Parathyroid adenoma (tissue), 2 donors: Measurements from ENCODE around the gene ATOH7.

Experiments used
- H2AFZ ChIP-seq: fragments of 300-600 bp; sonication (generic); one replicate; pipeline ENCODE4 v1.7.0; 2017; ENCODE audit warnings: antibody characterized with exemption, mild to moderate bottlenecking
- H3K27ac ChIP-seq: fragments of 300-600 bp; sonication (generic); one replicate; pipeline ENCODE4 v1.7.0; 2017
- H3K27me3 ChIP-seq: fragments of 300-600 bp; sonication (generic); one replicate; pipeline ENCODE4 v1.7.0; 2017; ENCODE audit warnings: low read length; ENCODE audit not compliant: control insufficient read depth, insufficient read depth
- H3K36me3 ChIP-seq: fragments of 300-600 bp; sonication (generic); one replicate; pipeline ENCODE4 v1.7.0; 2017; ENCODE audit warnings: low read length; ENCODE audit not compliant: control insufficient read depth, insufficient read depth
- H3K4me1 ChIP-seq: fragments of 300-600 bp; sonication (generic); one replicate; pipeline ENCODE4 v1.7.0; 2017; ENCODE audit warnings: control low read depth
- H3K4me2 ChIP-seq: fragments of 300-600 bp; sonication (generic); one replicate; pipeline ENCODE4 v1.7.0; 2017; ENCODE audit warnings: low read length
- H3K4me3 ChIP-seq: fragments of 300-600 bp; sonication (generic); one replicate; pipeline ENCODE4 v1.7.0; 2017; ENCODE audit warnings: low read depth, low read length
- H3K79me2 ChIP-seq: fragments of 300-600 bp; sonication (generic); one replicate; pipeline ENCODE4 v1.7.0; 2017; ENCODE audit warnings: control low read depth
- H3K9ac ChIP-seq: fragments of 300-600 bp; sonication (generic); one replicate; pipeline ENCODE4 v1.7.0; 2017; ENCODE audit warnings: mild to moderate bottlenecking
- H3K9me3 ChIP-seq: fragments of 300-600 bp; sonication (generic); one replicate; pipeline ENCODE4 v1.7.0; 2017; ENCODE audit warnings: low read length; ENCODE audit not compliant: control insufficient read depth
- TF ChIP-seq, protein P1 (sequence below): fragments of 300-600 bp; sonication (generic); IDR thresholded peaks from one replicate; pipeline ENCODE4 v1.7.0; 2017; ENCODE audit warnings: antibody characterized with exemption, mild to moderate bottlenecking
- donor health status: primary hyperparathyroidism.

ATOH7 gene

DNA sequence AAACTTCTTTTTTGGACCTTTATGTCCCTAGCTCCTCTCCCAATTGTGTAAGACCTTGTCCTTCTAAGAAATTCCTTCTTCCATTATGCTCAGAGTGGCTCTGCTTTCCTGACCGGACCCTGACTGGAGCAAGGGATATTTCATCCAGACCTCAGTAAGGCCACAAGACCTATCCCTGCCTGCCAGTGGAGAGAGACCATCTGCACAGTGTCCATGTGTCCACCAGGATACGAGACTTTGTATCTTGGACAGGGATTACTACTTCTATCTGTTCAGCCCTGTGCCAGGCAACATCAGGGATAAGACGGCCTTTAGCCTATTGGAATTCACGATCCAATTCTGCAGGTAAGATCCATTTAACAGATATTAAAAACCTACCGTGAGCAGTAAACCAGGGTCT lies 7.2 kb upstream of the ATOH7 start:
- Histone ChIP-seq H3K79me2 (no peaks in the 10 kb centered on the region), H3K27ac (no peak overlapping the region), H3K9me3 (no peaks in the 10 kb centered on the region), H3K9ac (no peak overlapping the region), H3K36me3 (no peaks in the 10 kb centered on the region), H3K4me2 (no peak overlapping the region), H3K27me3 (no peaks in the 10 kb centered on the region), H3K4me1 (no peaks in the 10 kb centered on the region), H2AFZ (no peak overlapping the region), H3K4me3 (no peak overlapping the region)
- TF ChIP-seq, protein P1, sequence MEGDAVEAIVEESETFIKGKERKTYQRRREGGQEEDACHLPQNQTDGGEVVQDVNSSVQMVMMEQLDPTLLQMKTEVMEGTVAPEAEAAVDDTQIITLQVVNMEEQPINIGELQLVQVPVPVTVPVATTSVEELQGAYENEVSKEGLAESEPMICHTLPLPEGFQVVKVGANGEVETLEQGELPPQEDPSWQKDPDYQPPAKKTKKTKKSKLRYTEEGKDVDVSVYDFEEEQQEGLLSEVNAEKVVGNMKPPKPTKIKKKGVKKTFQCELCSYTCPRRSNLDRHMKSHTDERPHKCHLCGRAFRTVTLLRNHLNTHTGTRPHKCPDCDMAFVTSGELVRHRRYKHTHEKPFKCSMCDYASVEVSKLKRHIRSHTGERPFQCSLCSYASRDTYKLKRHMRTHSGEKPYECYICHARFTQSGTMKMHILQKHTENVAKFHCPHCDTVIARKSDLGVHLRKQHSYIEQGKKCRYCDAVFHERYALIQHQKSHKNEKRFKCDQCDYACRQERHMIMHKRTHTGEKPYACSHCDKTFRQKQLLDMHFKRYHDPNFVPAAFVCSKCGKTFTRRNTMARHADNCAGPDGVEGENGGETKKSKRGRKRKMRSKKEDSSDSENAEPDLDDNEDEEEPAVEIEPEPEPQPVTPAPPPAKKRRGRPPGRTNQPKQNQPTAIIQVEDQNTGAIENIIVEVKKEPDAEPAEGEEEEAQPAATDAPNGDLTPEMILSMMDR = no peak

- no peak overlapping the region for H2AFZ ChIP-seq
- no peak overlapping the region for H3K4me2 ChIP-seq
- H3K27me3 ChIP-seq = no peaks in the 10 kb centered on the region
- no peaks in the 10 kb centered on the region for H3K79me2 ChIP-seq
- no peaks in the 10 kb centered on the region for H3K36me3 ChIP-seq
- H3K9me3 ChIP-seq = no peaks in the 10 kb centered on the region
- TF ChIP-seq, protein P1 = no peak
- no peak overlapping the region for H3K9ac ChIP-seq
- H3K4me3 ChIP-seq = no peak overlapping the region
- no peak overlapping the region for H3K27ac ChIP-seq
- H3K4me1 ChIP-seq = no peaks in the 10 kb centered on the region
Measured at GRCh38 chr10:68238371-68238770, 6.5 kb upstream of the ATOH7 start.

- H3K27me3 ChIP-seq = no peaks in the 10 kb centered on the region
- H2AFZ ChIP-seq = no peak overlapping the region
- TF ChIP-seq, protein P1 = no peak
- H3K4me3 ChIP-seq = no peak overlapping the region
- no peak overlapping the region for H3K9ac ChIP-seq
- H3K9me3 ChIP-seq = no peaks in the 10 kb centered on the region
- no peaks in the 10 kb centered on the region for H3K79me2 ChIP-seq
- H3K27ac ChIP-seq = no peak overlapping the region
- no peaks in the 10 kb centered on the region for H3K4me1 ChIP-seq
- H3K4me2 ChIP-seq = no peak overlapping the region
- H3K36me3 ChIP-seq = no peaks in the 10 kb centered on the region
Measured at GRCh38 chr10:68237173-68237572, 5.3 kb upstream of the ATOH7 start.

- Histone ChIP-seq H2AFZ (no peak overlapping the region), H3K9me3 (no peaks in the 10 kb centered on the region), H3K4me1 (no peaks in the 10 kb centered on the region), H3K4me2 (no peak overlapping the region), H3K9ac (no peak overlapping the region), H3K27me3 (no peaks in the 10 kb centered on the region), H3K4me3 (no peak overlapping the region), H3K36me3 (no peaks in the 10 kb centered on the region), H3K27ac (no peak overlapping the region), H3K79me2 (no peaks in the 10 kb centered on the region)
- TF ChIP-seq, protein P1 = no peak
Measured at GRCh38 chr10:68235581-68235980, 3.7 kb upstream of the ATOH7 start.

GRCh38 chr10:68235111-68235510 lies 3.2 kb upstream of the ATOH7 start:
- Histone ChIP-seq H3K4me3 (no peak overlapping the region), H3K79me2 (no peaks in the 10 kb centered on the region), H3K27me3 (no peaks in the 10 kb centered on the region), H3K36me3 (no peaks in the 10 kb centered on the region), H3K9me3 (no peaks in the 10 kb centered on the region), H3K9ac (no peak overlapping the region), H3K4me2 (no peak overlapping the region), H2AFZ (no peak overlapping the region), H3K4me1 (no peaks in the 10 kb centered on the region), H3K27ac (no peak overlapping the region)
- TF ChIP-seq, protein P1 = no peak
